Measurements from ENCODE around the gene LSM8.
"Not testable (repeated sequence)": the region's sequence is repeated elsewhere in the genome, so short reads cannot be mapped to it uniquely, and the experiment has no call there.

The LSM8 gene

GRCh38 chr7:118232837-118233236 lies 48.9 kb downstream of the LSM8 start:
- no peak for ATAC-seq
- Mint-ChIP-seq H3K4me1 (peaks cover 5% of the 10 kb centered on the region), H3K36me3 (no peaks in the 10 kb centered on the region), H3K9me3 (peaks cover 4% of the 10 kb centered on the region), H3K27me3 (peaks cover 11% of the 10 kb centered on the region), H3K27ac (no peak overlapping the region), H3K4me3 (no peak overlapping the region)

GRCh38 chr7:118233799-118234198 lies 49.8 kb downstream of the LSM8 start:
- Mint-ChIP-seq H3K4me1 (peaks cover 4% of the 10 kb centered on the region), H3K27ac (no peak overlapping the region), H3K4me3 (no peak overlapping the region), H3K9me3 (peaks cover 3% of the 10 kb centered on the region), H3K36me3 (no peaks in the 10 kb centered on the region), H3K27me3 (peaks cover 7% of the 10 kb centered on the region)
- no peak for ATAC-seq

- Mint-ChIP-seq H3K27ac (no peak overlapping the region), H3K4me3 (no peak overlapping the region), H3K36me3 (no peaks in the 10 kb centered on the region), H3K9me3 (no peaks in the 10 kb centered on the region), H3K4me1 (no peaks in the 10 kb centered on the region), H3K27me3 (no peaks in the 10 kb centered on the region)
- ATAC-seq, result no peak
Measured at GRCh38 chr7:118239014-118239413, 55.0 kb downstream of the LSM8 start.

- not testable (repeated sequence) for H3K36me3 Mint-ChIP-seq, H3K9me3 Mint-ChIP-seq, ATAC-seq, H3K4me3 Mint-ChIP-seq, H3K27me3 Mint-ChIP-seq, H3K27ac Mint-ChIP-seq, H3K4me1 Mint-ChIP-seq
Measured at GRCh38 chr7:118240320-118240719, 56.4 kb downstream of the LSM8 start.

Data from stimulated activated memory B cell treated with anti-CD40 and anti-IgM and Interleukin-4, amounts not matched to agents 10 μg/mL and 1 μg/mL and 100 μg/mL, for 72 hours (primary cell).